ENCODE results near the gene NPS. TPM values are rescaled to one million over a fixed set of nuclear protein-coding genes. Genes with fewer than 3 reads are reported as not detected.

NPS gene
- polyA plus RNA-seq, 3 donors, result not detected

GRCh38 chr10:127534496-127534895, 14.6 kb upstream of the NPS start:
- H3K4me3 ChIP-seq (replicated peaks in 1 of 3; ENCODE audit: low read depth in 2 of 3, low read length in 3 of 3), result peak overlapping the region; percentile 14 to 70 (median 53)

DNA sequence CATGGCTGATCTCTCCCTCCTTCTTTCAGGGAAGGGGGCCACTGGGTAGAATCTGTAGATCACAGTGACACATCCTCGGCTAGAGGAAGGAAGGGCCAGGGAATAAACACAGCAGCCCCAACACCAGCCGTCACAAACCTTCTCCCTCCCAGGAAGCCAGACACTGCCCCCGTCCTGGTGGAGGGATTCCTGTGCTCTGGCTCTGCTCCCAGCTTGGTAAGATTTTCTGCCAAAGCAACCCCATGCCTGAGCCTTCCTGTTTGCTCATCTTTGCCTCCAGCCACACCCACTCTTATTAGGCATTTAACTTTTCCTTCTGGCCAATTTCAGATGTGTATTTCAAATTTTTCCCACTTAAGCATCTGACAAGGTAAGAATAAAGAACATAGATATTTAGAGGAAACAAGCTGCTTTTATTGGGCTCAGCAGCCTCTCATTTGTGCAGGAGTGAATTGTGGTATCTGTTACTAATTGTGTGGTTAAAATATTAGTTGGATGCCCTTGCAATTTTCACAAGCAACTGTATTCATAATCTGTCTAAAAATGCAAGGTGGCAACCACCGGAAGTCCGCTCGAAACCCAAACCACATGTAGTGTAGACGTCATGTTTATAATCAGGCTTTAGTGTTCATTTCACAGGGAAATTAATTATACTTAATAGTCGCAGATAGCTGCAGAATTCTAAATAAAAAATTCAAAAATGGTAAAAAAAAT, 13.2 kb upstream of the NPS start:
- H3K4me3 ChIP-seq (replicated peaks in 1 of 3; ENCODE audit: low read depth in 2 of 3, low read length in 3 of 3), result no peak overlapping the region
- no peak overlapping the region for H2AFZ ChIP-seq (ENCODE audit: insufficient read depth, low read depth, low read length, poor library complexity, severe bottlenecking)
- TF ChIP-seq CTCF (IDR thresholded peaks at IDR 0.05), result no peak
- DNase-seq, result no peak
- Mint-ChIP-seq H3K9me3 (peaks cover 1 to 17% (median 4%) of the 10 kb centered on the region in 7 donors), H3K4me3 (no peak overlapping the region), H3K27me3 (ENCODE audit: low read depth in 3 of 3) (peaks cover 0 to 1% (median 1%) of the 10 kb centered on the region in 3 donors), H3K4me1 (peaks cover 19% of the 10 kb centered on the region), H3K27ac (no peak overlapping the region), H3K36me3 (no peaks in the 10 kb centered on the region)
- no peak overlapping the region for H3K4me2 ChIP-seq (replicated peaks; ENCODE audit: extremely low read depth, low read length, poor library complexity, severe bottlenecking)
- no peak overlapping the region for H3K9ac ChIP-seq (ENCODE audit: insufficient read depth, low read length, poor library complexity, severe bottlenecking)
- 96% methylated on average over 4 of the region's 8 CpGs for WGBS (ENCODE audit: insufficient coverage)
- H4K20me1 ChIP-seq (ENCODE audit: insufficient read depth, low read length), result no peaks in the 10 kb centered on the region
- no peak overlapping the region for H3K27ac ChIP-seq (ENCODE audit: low read depth in 1 of 2, low read length in 2 of 2)
- intact Hi-C loops (cut with micrococcal nuclease), result no loop called here
- no peaks in the 10 kb centered on the region for H3K36me3 ChIP-seq (replicated peaks in 1 of 2; ENCODE audit: control insufficient read depth in 1 of 2, insufficient read depth in 2 of 2, low read length in 2 of 2)
- peaks cover 0 to 10% of the 10 kb centered on the region in 2 donors for H3K9me3 ChIP-seq (replicated peaks in 1 of 2; ENCODE audit: control insufficient read depth in 1 of 2, insufficient read depth in 1 of 2, low read length in 2 of 2)
- H3K4me1 ChIP-seq (ENCODE audit: control insufficient read depth in 1 of 2, insufficient read depth in 2 of 2, low read length in 2 of 2), result peaks cover 15 to 22% of the 10 kb centered on the region in 2 donors
- H3K27me3 ChIP-seq (ENCODE audit: control insufficient read depth in 2 of 2, insufficient read depth in 2 of 2, low read length in 2 of 2), result no peaks in the 10 kb centered on the region
- no peaks in the 10 kb centered on the region for H3K79me2 ChIP-seq (ENCODE audit: insufficient read depth, low read length)

More at GRCh38 chr10:127534496-127534895, 14.6 kb upstream of the NPS start:
- no peaks in the 10 kb centered on the region for H3K27me3 ChIP-seq (ENCODE audit: control insufficient read depth in 2 of 2, insufficient read depth in 2 of 2, low read length in 2 of 2)
- H3K9me3 ChIP-seq (replicated peaks in 1 of 2; ENCODE audit: control insufficient read depth in 1 of 2, insufficient read depth in 1 of 2, low read length in 2 of 2), result peaks cover 0 to 10% of the 10 kb centered on the region in 2 donors
- H3K4me2 ChIP-seq (replicated peaks; ENCODE audit: extremely low read depth, low read length, poor library complexity, severe bottlenecking), result peak overlapping the region; percentile 47
- peak overlapping the region; percentile 72 for H2AFZ ChIP-seq (ENCODE audit: insufficient read depth, low read depth, low read length, poor library complexity, severe bottlenecking)
- H3K36me3 Mint-ChIP-seq, result no peaks in the 10 kb centered on the region
- peak overlapping the region; percentile 90 to 98 (median 94) for H3K27ac Mint-ChIP-seq
- H3K9me3 Mint-ChIP-seq, result peaks cover 1 to 21% (median 7%) of the 10 kb centered on the region in 7 donors
- peak overlapping the region; percentile 78 to 86 for H3K27ac ChIP-seq (ENCODE audit: low read depth in 1 of 2, low read length in 2 of 2)
- DNase-seq, result peak in 2 of 3 donors; percentile 20 to 39
- no peaks in the 10 kb centered on the region for H4K20me1 ChIP-seq (ENCODE audit: insufficient read depth, low read length)
- intact Hi-C loops (cut with micrococcal nuclease), result no loop called here
- peaks cover 0 to 5% (median 1%) of the 10 kb centered on the region in 3 donors for H3K27me3 Mint-ChIP-seq (ENCODE audit: low read depth in 3 of 3)
- peak overlapping the region; percentile 62 for H3K9ac ChIP-seq (ENCODE audit: insufficient read depth, low read length, poor library complexity, severe bottlenecking)
- H3K4me1 ChIP-seq (ENCODE audit: control insufficient read depth in 1 of 2, insufficient read depth in 2 of 2, low read length in 2 of 2), result peaks cover 15 to 22% of the 10 kb centered on the region in 2 donors
- no peaks in the 10 kb centered on the region for H3K79me2 ChIP-seq (ENCODE audit: insufficient read depth, low read length)
- H3K4me3 Mint-ChIP-seq, result peak overlapping the region; percentile 82 to 93
- H3K4me1 Mint-ChIP-seq, result peaks cover 19% of the 10 kb centered on the region
- no peak for TF ChIP-seq CTCF (IDR thresholded peaks at IDR 0.05)
- H3K36me3 ChIP-seq (replicated peaks in 1 of 2; ENCODE audit: control insufficient read depth in 1 of 2, insufficient read depth in 2 of 2, low read length in 2 of 2), result no peaks in the 10 kb centered on the region
- WGBS (ENCODE audit: insufficient coverage), result 33% methylated on average over 1 of the region's 1 CpG

All from CD14-positive monocyte (primary cell).